Erythroblast (primary cell): ENCODE measurements around the gene PCDHGA10.

Source experiments
- GATA1 ChIP-seq: IDR thresholded peaks from 2 replicates; pipeline ENCODE4 v1.6.1; 2011; ENCODE audit warnings: low read depth, mild to moderate bottlenecking, control low read depth, low read length, moderate library complexity
- POLR2A ChIP-seq: IDR thresholded peaks from 2 replicates; pipeline ENCODE4 v1.6.1; 2011; ENCODE audit warnings: mild to moderate bottlenecking, low read length

- TF ChIP-seq POLR2A (no peak), GATA1 (no peak)
These were observed 27.6 kb downstream of the PCDHGA10 start for GRCh38 chr5:141440341-141440740.
